Endodermal cell (in vitro differentiated cells): Measurements from ENCODE around the gene NADSYN1. TPM values are rescaled to one million over a fixed set of nuclear protein-coding genes. Genes with fewer than 3 reads are reported as not detected.

Source experiments
- DNase-seq: peaks from one replicate; pipeline ENCODE4 v3.0.0-alpha.2; 2017
- H3K27ac ChIP-seq: 2 replicates; pipeline ENCODE4 v1.5.1; 2013; ENCODE audit warnings: mild to moderate bottlenecking, low read depth, low read length, moderate library complexity
- H3K27me3 ChIP-seq: 2 replicates; pipeline ENCODE4 v1.6.1; 2013; ENCODE audit warnings: mild to moderate bottlenecking, low read length, moderate library complexity; ENCODE audit not compliant: insufficient read depth, control insufficient read depth, poor library complexity, severe bottlenecking
- H3K36me3 ChIP-seq: 2 replicates; pipeline ENCODE4 v1.7.0; 2013; ENCODE audit warnings: mild to moderate bottlenecking, low read length, moderate library complexity; ENCODE audit not compliant: control insufficient read depth, insufficient read depth
- H3K4me1 ChIP-seq: one replicate; pipeline ENCODE4 v1.7.0; 2013; ENCODE audit warnings: low read length; ENCODE audit not compliant: control insufficient read depth, insufficient read depth
- H3K4me3 ChIP-seq: 2 replicates; pipeline ENCODE4 v1.5.1; 2013; ENCODE audit warnings: mild to moderate bottlenecking, low read length, moderate library complexity
- H3K9ac ChIP-seq: 2 replicates; pipeline ENCODE4 v1.6.1; 2013; ENCODE audit warnings: mild to moderate bottlenecking, low read length, moderate library complexity; ENCODE audit not compliant: poor library complexity, severe bottlenecking; ENCODE audit errors: extremely low read depth
- H3K9me3 ChIP-seq: 2 replicates; pipeline ENCODE4 v1.6.1; 2013; ENCODE audit warnings: mild to moderate bottlenecking, low read length, moderate library complexity; ENCODE audit not compliant: control insufficient read depth
- H3K27ac Mint-ChIP-seq: 2 replicates; pipeline ENCODE4 v1.8.0; 2020; ENCODE audit warnings: mixed read lengths
- H3K27me3 Mint-ChIP-seq: 2 replicates; pipeline ENCODE4 v1.8.0; 2021; ENCODE audit warnings: mild to moderate bottlenecking, mixed read lengths; ENCODE audit not compliant: insufficient read depth
- H3K36me3 Mint-ChIP-seq: 2 replicates; pipeline ENCODE4 v1.8.0; 2020; ENCODE audit warnings: low read depth, mixed read lengths
- H3K4me1 Mint-ChIP-seq: 2 replicates; pipeline ENCODE4 v1.8.0; 2020; ENCODE audit warnings: mixed read lengths
- H3K4me3 Mint-ChIP-seq: 2 replicates; pipeline ENCODE4 v1.8.0; 2020; ENCODE audit warnings: mild to moderate bottlenecking, moderate library complexity, mixed read lengths
- H3K9me3 Mint-ChIP-seq: 2 replicates; pipeline ENCODE4 v1.8.0; 2020; ENCODE audit warnings: mild to moderate bottlenecking, mixed read lengths
- CTCF ChIP-seq: fragments of 200-600 bp; sonication (generic); conservative IDR thresholded peaks from 2 replicates; pipeline ENCODE4 v1.5.0; 2021; ENCODE audit warnings: antibody characterized with exemption, mild to moderate bottlenecking
- WGBS, 2 experiments: methylation state at CpG; one replicate each; pipeline versions ENCODE4 v1.1.5 to v1.1.7; 2013; ENCODE audit warnings: missing lambda C conversion rate in 2 of 2, mixed read lengths in 1 of 2; ENCODE audit not compliant: insufficient coverage in 1 of 2, insufficient read length in 1 of 2; 5-methylcytosine and 5-hydroxymethylcytosine counted together
- total RNA-seq, 2 donors: library from RNA; stranded (reverse); fragmentation: NEBNext Ultra II Directional in 1 of 2; extraction: Animal tissue kit (Norgen Biotek cat#: 25700) in 1 of 2; gene quantifications; 2 replicates in 1 of 2; 3 replicates in 1 of 2; pipeline ENCODE4 v1.2.1, GENCODE V29; 2021

The NADSYN1 gene
- total RNA-seq, 2 donors from 2014 or later: 51.9 to 61.6 TPM

GRCh38 chr11:71482216-71482615, 29.2 kb downstream of the NADSYN1 start:
- Histone ChIP-seq H3K27me3 (no peaks in the 10 kb centered on the region), H3K9ac (no peak overlapping the region), H3K4me3 (no peak overlapping the region), H3K36me3 (peaks cover 59% of the 10 kb centered on the region), H3K4me1 (no peaks in the 10 kb centered on the region), H3K27ac (no peak overlapping the region), H3K9me3 (peaks cover 8% of the 10 kb centered on the region)
- 75 to 93% methylated on average over 2 to 16 of the region's 18 CpGs for WGBS, 2 experiments
- H3K36me3 Mint-ChIP-seq: peaks cover 79% of the 10 kb centered on the region
- no peak overlapping the region for H3K27ac Mint-ChIP-seq
- H3K4me3 Mint-ChIP-seq: no peak overlapping the region
- peaks cover 7% of the 10 kb centered on the region for H3K4me1 Mint-ChIP-seq
- DNase-seq: no peak
- no peak for TF ChIP-seq CTCF
- H3K27me3 Mint-ChIP-seq: no peaks in the 10 kb centered on the region
- no peaks in the 10 kb centered on the region for H3K9me3 Mint-ChIP-seq

GRCh38 chr11:71482746-71483364, 29.9 kb downstream of the NADSYN1 start:
- Mint-ChIP-seq H3K4me1 (peaks cover 5% of the 10 kb centered on the region), H3K4me3 (no peak overlapping the region), H3K27me3 (no peaks in the 10 kb centered on the region), H3K27ac (no peak overlapping the region), H3K9me3 (no peaks in the 10 kb centered on the region), H3K36me3 (peaks cover 75% of the 10 kb centered on the region)
- Histone ChIP-seq H3K36me3 (peaks cover 60% of the 10 kb centered on the region), H3K9me3 (peaks cover 8% of the 10 kb centered on the region), H3K4me3 (no peak overlapping the region), H3K4me1 (no peaks in the 10 kb centered on the region), H3K9ac (no peak overlapping the region), H3K27me3 (no peaks in the 10 kb centered on the region), H3K27ac (no peak overlapping the region)
- TF ChIP-seq CTCF: no peak
- WGBS, 2 experiments: 94 to 98% methylated on average over 9 to 13 of the region's 13 CpGs
- no peak for DNase-seq

- Histone ChIP-seq H3K27ac (no peak overlapping the region), H3K4me1 (peaks cover 2% of the 10 kb centered on the region), H3K9ac (no peak overlapping the region), H3K4me3 (no peak overlapping the region), H3K9me3 (peaks cover 8% of the 10 kb centered on the region), H3K36me3 (peaks cover 60% of the 10 kb centered on the region), H3K27me3 (no peaks in the 10 kb centered on the region)
- H3K36me3 Mint-ChIP-seq: peaks cover 74% of the 10 kb centered on the region
- no peak overlapping the region for H3K4me3 Mint-ChIP-seq
- no peak for TF ChIP-seq CTCF
- DNase-seq: no peak
- H3K9me3 Mint-ChIP-seq: no peaks in the 10 kb centered on the region
- no peak overlapping the region for H3K27ac Mint-ChIP-seq
- H3K27me3 Mint-ChIP-seq: no peaks in the 10 kb centered on the region
- H3K4me1 Mint-ChIP-seq: peaks cover 11% of the 10 kb centered on the region
- WGBS, 2 experiments: 83% methylated on average over 6 of the region's 6 CpGs
Measured at GRCh38 chr11:71483692-71484091, 30.7 kb downstream of the NADSYN1 start.
